GM12874 (cell line): Measurements from ENCODE around the gene ATP8B4.

ENCODE experiments used
- CTCF ChIP-seq: IDR thresholded peaks from 2 replicates; pipeline ENCODE4 v1.5.1; 2011; ENCODE audit warnings: low read depth, mild to moderate bottlenecking, control low read depth, low read length, moderate library complexity; ENCODE audit not compliant: insufficient read depth

Gene ATP8B4

DNA sequence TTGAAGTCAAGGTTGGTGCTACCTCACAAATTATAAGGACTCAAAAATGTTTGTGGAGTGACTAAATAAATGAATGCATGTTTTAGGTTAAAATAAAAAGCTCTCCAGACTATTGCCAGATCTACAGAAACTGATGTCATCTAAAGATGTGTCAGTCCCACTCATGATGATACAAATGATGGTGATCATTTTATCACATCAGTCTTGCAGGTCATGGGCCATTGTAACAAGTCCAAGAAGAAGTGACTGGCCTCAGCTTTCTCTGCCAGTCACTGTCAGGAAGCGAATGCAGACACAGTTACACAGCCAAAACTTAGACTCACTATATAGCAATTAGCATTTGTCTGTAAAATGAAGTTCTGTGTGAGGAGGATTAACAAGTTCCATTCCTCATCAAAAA, 18.5 kb downstream of the ATP8B4 start:
- no peak for TF ChIP-seq CTCF

DNA sequence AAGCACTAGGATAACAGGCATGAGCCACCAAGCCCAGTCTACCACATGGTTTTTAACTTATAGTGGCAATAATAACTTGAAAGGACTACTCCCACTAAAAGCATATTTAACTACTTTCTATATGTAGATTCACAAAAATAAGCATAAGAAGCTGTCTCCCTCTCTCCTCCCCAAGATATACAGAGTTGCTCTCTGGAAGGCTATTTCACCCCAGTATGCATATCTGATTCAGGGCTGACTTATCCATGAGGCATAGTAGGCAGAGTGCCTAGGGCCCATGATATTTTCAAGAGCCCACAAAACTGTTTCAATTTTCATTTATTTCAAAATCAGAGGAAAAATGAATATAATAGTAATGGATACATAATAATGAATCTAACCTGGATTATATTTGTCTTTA, 20.5 kb downstream of the ATP8B4 start:
- TF ChIP-seq CTCF, result no peak

DNA sequence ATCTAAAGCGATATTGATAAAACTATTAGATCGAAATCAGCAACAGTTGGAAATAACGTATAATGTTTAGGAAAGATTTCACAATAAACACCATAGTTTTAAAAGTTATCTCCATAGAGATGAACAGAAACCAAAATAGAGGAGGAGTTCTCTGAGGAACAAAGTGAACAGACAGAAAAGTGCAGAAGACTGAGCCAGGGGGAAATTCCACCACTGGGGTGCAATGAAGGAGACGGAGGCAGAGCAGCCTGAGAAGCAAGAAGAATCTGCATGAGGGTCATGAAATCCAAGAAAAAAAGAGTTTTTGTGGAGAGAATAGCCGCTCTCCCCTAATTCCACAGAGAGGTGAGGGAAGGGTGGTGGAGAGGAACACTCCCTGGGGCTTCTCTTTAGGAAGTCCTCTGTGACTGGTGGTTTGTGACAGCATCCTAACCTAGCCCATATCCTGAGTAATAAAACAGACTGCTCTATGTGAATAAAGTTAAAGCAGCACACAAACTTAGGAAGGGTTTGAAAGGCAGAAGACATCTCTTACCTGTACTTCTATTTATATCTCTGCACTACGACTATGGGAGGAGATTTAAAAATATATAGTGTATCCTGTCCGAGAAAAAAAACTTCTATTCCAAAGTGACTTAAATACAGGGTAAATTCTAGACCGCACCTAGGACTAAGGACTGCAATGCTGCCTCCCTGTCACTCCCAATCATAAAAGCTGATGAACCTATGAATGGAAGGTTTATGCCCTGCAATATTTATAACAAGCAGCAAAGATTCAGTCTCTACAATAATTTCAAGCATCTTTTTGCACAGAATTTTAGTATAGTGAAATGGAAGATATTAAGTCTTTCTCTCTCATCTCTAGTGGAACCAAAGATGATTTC, 22.9 kb downstream of the ATP8B4 start:
- no peak for TF ChIP-seq CTCF

DNA sequence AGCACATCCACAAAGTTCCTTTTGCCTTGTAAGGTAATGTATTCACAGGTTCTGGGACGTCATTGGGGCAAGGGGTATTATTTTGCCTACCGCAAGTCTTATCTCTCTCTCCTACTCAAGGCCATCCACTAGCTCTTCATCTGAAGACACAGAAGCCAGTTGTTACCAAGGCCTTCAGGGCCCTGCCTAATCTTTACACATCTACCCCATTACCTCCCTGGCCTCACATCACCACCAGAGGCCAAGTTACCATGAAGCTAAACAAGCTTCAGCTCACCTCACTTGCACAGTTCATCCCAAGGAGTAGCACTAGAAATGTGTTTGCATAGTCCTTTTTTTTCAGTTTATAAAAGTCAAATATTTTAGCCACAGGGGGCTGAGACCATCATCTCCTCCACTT, 34.1 kb downstream of the ATP8B4 start:
- no peak for TF ChIP-seq CTCF

DNA sequence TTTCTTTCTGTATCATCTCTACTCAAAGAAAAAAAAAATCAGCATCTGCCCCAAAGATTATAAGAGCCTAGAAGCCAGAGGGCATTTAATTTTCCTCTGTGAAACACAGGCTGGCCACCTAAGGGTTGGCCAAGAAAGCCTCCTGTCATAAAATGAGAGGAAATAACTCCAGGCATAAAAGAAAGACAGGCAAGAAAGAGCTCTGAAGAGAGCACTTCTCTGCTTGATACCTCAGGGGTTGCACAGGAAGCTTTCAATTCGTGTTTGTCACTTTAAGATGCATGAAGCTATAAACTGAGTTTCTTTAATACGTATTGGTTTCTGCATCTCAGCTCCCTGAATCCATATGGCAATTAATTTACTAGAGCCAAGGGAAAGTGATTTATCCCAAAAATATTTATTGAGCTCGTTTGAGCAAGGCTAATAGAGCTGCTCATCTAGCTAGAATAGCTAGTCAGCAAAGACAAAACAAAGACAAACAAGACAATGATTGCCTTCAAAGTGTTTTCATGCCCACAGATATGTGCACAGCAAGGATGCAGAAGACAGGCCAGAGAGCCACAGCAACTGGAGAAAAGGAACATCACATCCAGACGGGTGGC, 35.5 kb downstream of the ATP8B4 start:
- no peak for TF ChIP-seq CTCF

DNA sequence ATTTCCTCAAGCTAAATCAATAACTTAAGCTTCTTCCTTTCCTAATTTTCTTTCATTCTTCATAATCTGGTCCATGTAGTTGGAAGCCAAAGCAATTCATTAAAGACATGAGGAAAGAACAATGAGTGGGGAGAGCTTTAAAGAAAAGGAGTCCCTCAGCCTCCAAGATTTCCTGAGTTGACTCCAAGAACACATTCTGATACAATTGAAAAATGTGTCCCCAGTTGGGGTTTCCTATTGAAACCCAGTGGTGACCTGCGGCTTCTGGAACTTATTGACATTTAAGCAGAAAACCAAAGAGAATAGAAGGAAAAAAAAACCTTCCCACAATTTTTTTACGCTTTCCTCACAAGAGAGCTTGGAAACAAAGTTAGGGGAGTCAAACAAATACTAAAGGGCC, 37.0 kb downstream of the ATP8B4 start:
- no peak for TF ChIP-seq CTCF

- TF ChIP-seq CTCF, result no peak
Observed at GRCh38 chr15:50077651-50078050, 41.4 kb downstream of the ATP8B4 start.
